ENCODE data around the gene ATP5F1B.

The ATP5F1B gene

GRCh38 chr12:56636675-56637540 lies 8.9 kb downstream of the ATP5F1B start:
- CTCF ChIA-PET: interaction anchor here (0.5 to 1.6 kb wide), 23 partner anchors 8 to 1068 kb away, joined by 3 to 11 read pairs (median 4); no protein-coding TSS in a partner anchor
- peak; percentile 88 for TF ChIP-seq CTCF (conservative IDR thresholded peaks at IDR 0.05; ENCODE audit: low read depth)
- DNase-seq (ENCODE audit: low spot score): peak; percentile 99
- POLR2A ChIA-PET (ENCODE audit: low non-redundant PET): interaction anchor here (1.1 kb wide), 1 partner anchor 9 kb away, joined by 3 read pairs; the partner anchor contains the start of gene ATP5F1B
- peak overlapping the region; percentile 95 for H3K27ac ChIP-seq

- TF ChIP-seq CTCF (conservative IDR thresholded peaks at IDR 0.05; ENCODE audit: low read depth): no peak
- DNase-seq (ENCODE audit: low spot score): peak; percentile 91
- peak overlapping the region; percentile 95 for H3K27ac ChIP-seq
- ChIA-PET POLR2A (ENCODE audit: low non-redundant PET) (interaction anchor here (1.1 kb wide), 1 partner anchor 10 kb away, joined by 3 read pairs; the partner anchor contains the start of gene ATP5F1B), CTCF (interaction anchor here (0.5 to 1.6 kb wide), 20 partner anchors 8 to 589 kb away, joined by 3 to 11 read pairs (median 4); no protein-coding TSS in a partner anchor)
These were observed 9.7 kb downstream of the ATP5F1B start for GRCh38 chr12:56635806-56636674.

GRCh38 chr12:56634837-56635791 lies 10.7 kb downstream of the ATP5F1B start:
- peak; percentile 93 for DNase-seq (ENCODE audit: low spot score)
- TF ChIP-seq CTCF (conservative IDR thresholded peaks at IDR 0.05; ENCODE audit: low read depth): peak; percentile 80
- CTCF ChIA-PET: interaction anchor here (0.6 to 1.6 kb wide), 3 partner anchors 12 to 588 kb away, joined by 4 to 11 read pairs (median 10); no protein-coding TSS in a partner anchor
- POLR2A ChIA-PET (ENCODE audit: low non-redundant PET): no interaction called here
- peak overlapping the region; percentile 95 for H3K27ac ChIP-seq

GRCh38 chr12:56634242-56634836 lies 11.4 kb downstream of the ATP5F1B start:
- ChIA-PET CTCF (interaction anchor here (0.5 to 1.4 kb wide), 2 partner anchors 12 to 13 kb away, joined by 3 to 10 read pairs; no protein-coding TSS in a partner anchor), POLR2A (ENCODE audit: low non-redundant PET) (interaction anchor here (0.8 kb wide), 1 partner anchor 32 kb away, joined by 3 read pairs; no protein-coding TSS in a partner anchor)
- no peak for TF ChIP-seq CTCF (conservative IDR thresholded peaks at IDR 0.05; ENCODE audit: low read depth)
- DNase-seq (ENCODE audit: low spot score): peak; percentile 85
- peak overlapping the region; percentile 95 for H3K27ac ChIP-seq

GRCh38 chr12:56633468-56634241 lies 12.1 kb downstream of the ATP5F1B start:
- POLR2A ChIA-PET (ENCODE audit: low non-redundant PET): interaction anchor here (0.8 kb wide), 1 partner anchor 32 kb away, joined by 3 read pairs; no protein-coding TSS in a partner anchor
- TF ChIP-seq CTCF (conservative IDR thresholded peaks at IDR 0.05; ENCODE audit: low read depth): no peak
- peak overlapping the region; percentile 95 for H3K27ac ChIP-seq
- CTCF ChIA-PET: interaction anchor here (0.5 kb wide), 1 partner anchor 11 kb away, joined by 3 read pairs; no protein-coding TSS in a partner anchor
- no peak for DNase-seq (ENCODE audit: low spot score)

Measured in RWPE1 (cell line).